DOHH2 (cell line): Measurements from ENCODE around the gene CDS2.

ENCODE experiments used
- CTCF ChIP-seq: fragments of 200-600 bp; sonication (generic); IDR thresholded peaks from one replicate; pipeline ENCODE4 v1.5.1; 2014; ENCODE audit warnings: antibody characterized with exemption, mild to moderate bottlenecking, low read depth, low read length; ENCODE audit not compliant: poor library complexity, severe bottlenecking
- EZH2phosphoT487 ChIP-seq: fragments of 200-600 bp; sonication (generic); IDR thresholded peaks from 2 replicates; pipeline ENCODE4 v1.6.1; 2017; ENCODE audit warnings: borderline replicate concordance, mild to moderate bottlenecking, antibody characterized with exemption, low read length, moderate library complexity, mixed read lengths

GRCh38 chr20:5198651-5198924 lies 71.8 kb downstream of the CDS2 start:
- TF ChIP-seq EZH2phosphoT487 (no peak), CTCF (no peak)
